Neural progenitor cell (in vitro differentiated cells): ENCODE data around the gene HADHB. TPM values are rescaled to one million over a fixed set of nuclear protein-coding genes. Genes with fewer than 3 reads are reported as not detected.
A peak's percentile ranks its signal among the peaks of the same experiment; 100 is the strongest.
"Not testable (repeated sequence)": the region's sequence is repeated elsewhere in the genome, so short reads cannot be mapped to it uniquely, and the experiment has no call there.

Experiments
- DNase-seq: peaks from one replicate; pipeline ENCODE4 v3.0.0-alpha.2; 2016; ENCODE audit warnings: low spot score
- H2AFZ ChIP-seq: fragments of 200-600 bp; sonication (generic); replicated peaks from 2 replicates; pipeline ENCODE4 v1.6.1; 2016; ENCODE audit warnings: antibody characterized with exemption
- H3F3A ChIP-seq: fragments of 200-600 bp; sonication (generic); 2 replicates; pipeline ENCODE4 v1.6.1; 2016; ENCODE audit warnings: antibody characterized with exemption, low read depth
- H3K27ac ChIP-seq: fragments of 200-600 bp; sonication (generic); 2 replicates; pipeline ENCODE4 v1.5.1; 2016; ENCODE audit warnings: mild to moderate bottlenecking
- H3K27me3 ChIP-seq: fragments of 200-600 bp; sonication (generic); 2 replicates; pipeline ENCODE4 v1.6.1; 2016; ENCODE audit warnings: mild to moderate bottlenecking, moderate library complexity
- H3K36me3 ChIP-seq: fragments of 200-600 bp; sonication (generic); 2 replicates; pipeline ENCODE4 v1.5.1; 2016
- H3K4me1 ChIP-seq: fragments of 200-600 bp; sonication (generic); 2 replicates; pipeline ENCODE4 v1.6.1; 2016; ENCODE audit warnings: mixed run types
- H3K4me2 ChIP-seq: fragments of 200-600 bp; sonication (generic); 2 replicates; pipeline ENCODE4 v1.6.1; 2016
- H3K4me3 ChIP-seq: fragments of 200-600 bp; sonication (generic); 2 replicates; pipeline ENCODE4 v1.5.1; 2016
- H3K79me2 ChIP-seq: fragments of 200-600 bp; sonication (generic); 2 replicates; pipeline ENCODE4 v1.6.1; 2016; ENCODE audit warnings: low read depth
- H3K9ac ChIP-seq: fragments of 200-600 bp; sonication (generic); 2 replicates; pipeline ENCODE4 v1.6.1; 2016
- H3K9me3 ChIP-seq: fragments of 200-600 bp; sonication (generic); 2 replicates; pipeline ENCODE4 v1.5.1; 2016; ENCODE audit warnings: low read depth
- H4K20me1 ChIP-seq: fragments of 200-600 bp; sonication (generic); 2 replicates; pipeline ENCODE4 v1.6.1; 2016; ENCODE audit warnings: low read depth
- H3K27ac Mint-ChIP-seq: 3 replicates; pipeline ENCODE4 v1.8.0; 2021; ENCODE audit warnings: mixed read lengths
- H3K27me3 Mint-ChIP-seq: 2 replicates; pipeline ENCODE4 v1.8.0; 2022; ENCODE audit warnings: low read depth, mild to moderate bottlenecking, inconsistent platforms, moderate library complexity, mixed read lengths; ENCODE audit not compliant: insufficient read depth
- H3K36me3 Mint-ChIP-seq: 3 replicates; pipeline ENCODE4 v1.8.0; 2021; ENCODE audit warnings: mixed read lengths
- H3K4me1 Mint-ChIP-seq: 3 replicates; pipeline ENCODE4 v1.8.0; 2021; ENCODE audit warnings: mixed read lengths
- H3K4me3 Mint-ChIP-seq: 3 replicates; pipeline ENCODE4 v1.8.0; 2021; ENCODE audit warnings: mild to moderate bottlenecking, moderate library complexity, mixed read lengths
- H3K9me3 Mint-ChIP-seq: 3 replicates; pipeline ENCODE4 v1.8.0; 2020; ENCODE audit warnings: mixed read lengths
- EZH2 ChIP-seq: fragments of 200-600 bp; sonication (generic); IDR thresholded peaks from 2 replicates; pipeline ENCODE4 v1.6.1; 2017; ENCODE audit warnings: antibody characterized with exemption, mild to moderate bottlenecking, moderate library complexity
- EZH2phosphoT487 ChIP-seq: fragments of 200-600 bp; sonication (generic); IDR thresholded peaks from 2 replicates; pipeline ENCODE4 v1.6.1; 2017; ENCODE audit warnings: antibody characterized with exemption
- total RNA-seq: library from RNA; depleted of rRNA; stranded (reverse); fragments of >200 nt; gene quantifications from 2 replicates; pipeline ENCODE4 v1.2.3, GENCODE V29; 2015; ENCODE audit warnings: low replicate concordance
- TF ChIP-seq, protein P1 (sequence below): fragments of 200-600 bp; sonication (generic); IDR thresholded peaks from 2 replicates; pipeline ENCODE4 v1.5.1; 2017; ENCODE audit warnings: antibody characterized with exemption, mild to moderate bottlenecking

Gene HADHB
- total RNA-seq, 1 donor from 2014 or later, result 40.6 TPM

DNA sequence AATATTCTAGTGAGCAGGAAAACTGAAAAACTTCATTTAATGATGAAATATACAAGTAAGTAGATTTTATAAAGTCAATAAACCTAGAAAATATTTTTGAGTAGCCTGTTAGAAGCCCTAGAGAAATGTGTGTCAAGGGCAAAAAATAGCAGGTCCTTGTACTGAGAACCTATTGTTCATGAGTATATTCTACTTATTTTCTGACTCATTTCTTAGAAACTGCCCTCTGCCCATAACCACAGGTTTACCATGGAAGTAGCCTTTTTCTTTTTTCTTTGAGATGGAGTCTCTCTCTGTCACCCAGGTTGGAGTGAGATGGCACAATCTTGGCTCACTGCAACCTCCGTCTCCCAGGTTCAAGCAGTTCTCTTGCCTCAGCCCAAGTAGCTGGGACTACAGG is 81.8 kb downstream of the HADHB start:
- no peak overlapping the region for H3K4me3 Mint-ChIP-seq
- Histone ChIP-seq H3K9me3 (no peaks in the 10 kb centered on the region), H2AFZ (no peak overlapping the region), H3K4me1 (no peaks in the 10 kb centered on the region), H3K27me3 (no peaks in the 10 kb centered on the region), H4K20me1 (no peaks in the 10 kb centered on the region), H3K27ac (no peak overlapping the region), H3F3A (no peaks in the 10 kb centered on the region), H3K79me2 (no peaks in the 10 kb centered on the region), H3K4me3 (no peak overlapping the region), H3K9ac (no peak overlapping the region), H3K36me3 (no peaks in the 10 kb centered on the region), H3K4me2 (no peak overlapping the region)
- H3K27me3 Mint-ChIP-seq, result no peaks in the 10 kb centered on the region
- no peaks in the 10 kb centered on the region for H3K9me3 Mint-ChIP-seq
- peaks cover 6% of the 10 kb centered on the region for H3K4me1 Mint-ChIP-seq
- DNase-seq, result no peak
- TF ChIP-seq, protein P1, sequence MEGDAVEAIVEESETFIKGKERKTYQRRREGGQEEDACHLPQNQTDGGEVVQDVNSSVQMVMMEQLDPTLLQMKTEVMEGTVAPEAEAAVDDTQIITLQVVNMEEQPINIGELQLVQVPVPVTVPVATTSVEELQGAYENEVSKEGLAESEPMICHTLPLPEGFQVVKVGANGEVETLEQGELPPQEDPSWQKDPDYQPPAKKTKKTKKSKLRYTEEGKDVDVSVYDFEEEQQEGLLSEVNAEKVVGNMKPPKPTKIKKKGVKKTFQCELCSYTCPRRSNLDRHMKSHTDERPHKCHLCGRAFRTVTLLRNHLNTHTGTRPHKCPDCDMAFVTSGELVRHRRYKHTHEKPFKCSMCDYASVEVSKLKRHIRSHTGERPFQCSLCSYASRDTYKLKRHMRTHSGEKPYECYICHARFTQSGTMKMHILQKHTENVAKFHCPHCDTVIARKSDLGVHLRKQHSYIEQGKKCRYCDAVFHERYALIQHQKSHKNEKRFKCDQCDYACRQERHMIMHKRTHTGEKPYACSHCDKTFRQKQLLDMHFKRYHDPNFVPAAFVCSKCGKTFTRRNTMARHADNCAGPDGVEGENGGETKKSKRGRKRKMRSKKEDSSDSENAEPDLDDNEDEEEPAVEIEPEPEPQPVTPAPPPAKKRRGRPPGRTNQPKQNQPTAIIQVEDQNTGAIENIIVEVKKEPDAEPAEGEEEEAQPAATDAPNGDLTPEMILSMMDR, result no peak
- TF ChIP-seq EZH2 (no peak), EZH2phosphoT487 (no peak)
- H3K27ac Mint-ChIP-seq, result no peak overlapping the region
- H3K36me3 Mint-ChIP-seq, result no peaks in the 10 kb centered on the region

DNA sequence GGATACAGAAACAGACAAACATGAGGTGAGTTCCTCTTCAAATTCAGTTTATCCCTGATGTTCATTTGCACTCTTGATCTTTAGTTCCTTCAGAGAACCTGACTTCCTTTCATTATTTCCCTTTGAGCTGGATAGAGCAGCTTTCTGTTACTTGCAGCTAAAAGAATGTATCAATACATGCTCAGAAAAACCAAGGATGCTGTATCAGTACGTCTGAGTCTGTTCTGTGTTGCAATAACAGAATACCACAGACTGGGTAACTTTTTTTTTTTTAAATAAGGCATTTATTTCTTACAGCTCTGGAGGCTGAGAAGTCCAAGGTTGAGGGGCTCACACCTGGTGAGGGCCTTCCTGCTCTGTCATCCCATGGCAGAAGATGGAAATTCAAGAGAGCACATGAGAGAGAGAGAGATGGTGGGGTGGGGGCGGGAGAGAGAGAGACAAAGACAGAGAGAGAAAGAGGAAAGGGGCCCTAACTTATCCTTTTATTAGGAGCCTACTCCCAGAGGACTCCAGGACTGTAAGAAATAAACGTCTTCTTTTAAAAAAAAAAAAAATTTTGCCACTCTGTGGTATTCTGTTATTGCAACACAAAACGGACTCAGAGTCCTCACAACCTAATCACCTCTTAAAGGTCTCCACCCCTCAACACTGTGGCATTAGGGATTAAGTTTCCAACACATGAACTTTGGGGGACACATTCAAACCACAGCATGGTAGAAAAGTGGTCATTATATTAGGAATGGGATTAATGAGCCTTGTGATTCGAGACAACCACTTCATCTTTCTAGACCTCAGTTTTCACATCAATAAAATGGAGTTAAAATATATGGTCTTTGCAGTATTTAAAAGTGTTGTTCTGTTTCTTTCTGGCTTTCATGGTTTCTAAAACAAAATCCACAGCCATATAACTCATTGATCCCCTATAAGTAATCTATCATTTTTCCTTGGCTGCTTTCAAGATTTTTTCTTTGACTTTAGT is 82.8 kb downstream of the HADHB start:
- no peak overlapping the region for H3K27ac Mint-ChIP-seq
- H3K9me3 Mint-ChIP-seq, result no peaks in the 10 kb centered on the region
- TF ChIP-seq EZH2phosphoT487 (no peak), EZH2 (no peak)
- TF ChIP-seq, protein P1, result no peak
- Histone ChIP-seq H3F3A (no peaks in the 10 kb centered on the region), H2AFZ (no peak overlapping the region), H4K20me1 (no peaks in the 10 kb centered on the region), H3K9me3 (no peaks in the 10 kb centered on the region), H3K4me2 (no peak overlapping the region), H3K79me2 (no peaks in the 10 kb centered on the region), H3K4me1 (no peaks in the 10 kb centered on the region), H3K27ac (no peak overlapping the region), H3K9ac (no peak overlapping the region), H3K27me3 (no peaks in the 10 kb centered on the region), H3K4me3 (no peak overlapping the region), H3K36me3 (no peaks in the 10 kb centered on the region)
- H3K4me3 Mint-ChIP-seq, result no peak overlapping the region
- peaks cover 6% of the 10 kb centered on the region for H3K4me1 Mint-ChIP-seq
- H3K27me3 Mint-ChIP-seq, result no peaks in the 10 kb centered on the region
- H3K36me3 Mint-ChIP-seq, result no peaks in the 10 kb centered on the region
- no peak for DNase-seq

DNA sequence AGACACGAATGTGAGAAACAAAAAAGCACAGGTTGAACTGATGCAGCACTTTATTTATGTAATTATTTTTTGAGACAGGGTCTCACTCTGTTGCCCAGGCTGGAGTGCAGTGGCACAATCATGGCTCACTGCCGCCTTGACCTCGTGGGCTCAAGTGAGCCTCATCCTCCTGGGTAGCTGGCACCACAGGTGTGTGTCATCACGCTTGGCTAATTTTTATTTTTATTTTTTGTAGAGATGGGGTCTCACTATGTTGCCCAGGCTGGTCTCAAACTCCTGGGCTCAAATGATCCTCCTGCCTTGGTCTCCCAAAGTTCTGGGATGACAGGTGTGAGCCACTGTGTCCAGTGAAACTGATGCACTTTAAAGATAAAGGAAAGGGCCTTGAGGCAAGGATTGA is 84.3 kb downstream of the HADHB start:
- H3K9ac ChIP-seq, H3K4me3 Mint-ChIP-seq, H3K9me3 ChIP-seq, H3K4me3 ChIP-seq, H3K27ac Mint-ChIP-seq, H3K9me3 Mint-ChIP-seq, H3K36me3 ChIP-seq, H3K4me1 ChIP-seq, H3K27me3 Mint-ChIP-seq, H3K4me1 Mint-ChIP-seq, H3K79me2 ChIP-seq, DNase-seq, H3K4me2 ChIP-seq, H3K27me3 ChIP-seq, H2AFZ ChIP-seq, H4K20me1 ChIP-seq, H3K27ac ChIP-seq, H3K36me3 Mint-ChIP-seq, H3F3A ChIP-seq: not testable (repeated sequence)

DNA sequence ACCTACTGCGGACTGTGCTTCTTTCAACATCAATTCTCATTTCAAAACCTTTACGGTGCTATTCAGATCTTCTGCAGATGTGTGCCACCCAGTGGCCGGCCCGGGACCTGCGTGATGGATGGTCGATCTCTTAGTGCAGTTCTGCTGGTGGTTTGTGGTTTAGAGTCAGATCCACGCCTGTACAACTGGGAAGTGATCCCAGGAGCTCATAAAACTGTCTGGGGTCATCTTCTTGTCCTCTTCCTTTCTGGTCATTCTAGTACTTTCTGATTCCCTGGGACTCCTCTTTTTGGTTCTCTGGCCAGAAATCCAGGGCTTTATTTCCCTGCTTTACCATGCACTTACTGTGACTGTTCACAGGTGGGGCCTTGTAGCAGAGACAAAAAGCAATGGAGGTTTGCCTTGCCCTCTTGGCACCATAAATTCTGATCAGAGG is 85.4 kb downstream of the HADHB start:
- H2AFZ ChIP-seq, result peak overlapping the region; percentile 74
- H3K27ac Mint-ChIP-seq, result no peak overlapping the region
- H3K79me2 ChIP-seq, result no peaks in the 10 kb centered on the region
- H4K20me1 ChIP-seq, result no peaks in the 10 kb centered on the region
- no peaks in the 10 kb centered on the region for H3K4me1 ChIP-seq
- no peaks in the 10 kb centered on the region for H3K36me3 ChIP-seq
- no peak overlapping the region for H3K4me3 ChIP-seq
- H3K27ac ChIP-seq, result no peak overlapping the region
- peak; percentile 85 for DNase-seq
- no peaks in the 10 kb centered on the region for H3K9me3 ChIP-seq
- TF ChIP-seq, protein P1, result peak; percentile 94
- no peak for TF ChIP-seq EZH2
- H3K36me3 Mint-ChIP-seq, result no peaks in the 10 kb centered on the region
- peaks cover 6% of the 10 kb centered on the region for H3K4me1 Mint-ChIP-seq
- H3K27me3 ChIP-seq, result no peaks in the 10 kb centered on the region
- H3K27me3 Mint-ChIP-seq, result no peaks in the 10 kb centered on the region
- H3F3A ChIP-seq, result no peaks in the 10 kb centered on the region
- no peaks in the 10 kb centered on the region for H3K9me3 Mint-ChIP-seq
- no peak overlapping the region for H3K4me2 ChIP-seq
- H3K4me3 Mint-ChIP-seq, result peak overlapping the region; percentile 28
- H3K9ac ChIP-seq, result no peak overlapping the region
